NCI-H2171 treated with DMSO at 0.1 percent for 48 hours (cell line): Measurements from ENCODE around the gene NUDT3.
"Not testable (repeated sequence)": the region's sequence is repeated elsewhere in the genome, so short reads cannot be mapped to it uniquely, and the experiment has no call there.

ENCODE experiments used
- DNase-seq: peaks from one replicate; lab custom pipeline; 2025; lab: John Stamatoyannopoulos, UW

Gene NUDT3

DNA sequence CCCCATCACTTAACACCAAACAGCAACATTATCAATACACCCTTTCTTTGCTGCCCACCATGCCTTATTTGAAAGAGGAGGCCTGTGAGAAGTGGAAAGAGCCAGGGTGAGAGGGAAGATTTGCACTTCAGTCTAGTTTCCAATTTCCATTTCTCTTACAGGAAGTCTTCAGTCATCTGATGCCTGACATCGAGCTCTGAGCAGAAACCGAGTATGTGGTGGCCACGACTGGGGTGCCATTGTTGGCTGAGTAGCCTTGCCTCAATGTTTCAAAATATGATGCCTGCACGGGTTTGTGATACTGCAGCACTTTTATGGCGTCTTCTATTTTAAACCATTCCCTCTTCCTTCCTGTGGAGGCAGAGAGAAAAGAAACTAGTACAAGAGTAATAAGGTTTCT is 103.9 kb downstream of the NUDT3 start:
- no peak for DNase-seq

DNA sequence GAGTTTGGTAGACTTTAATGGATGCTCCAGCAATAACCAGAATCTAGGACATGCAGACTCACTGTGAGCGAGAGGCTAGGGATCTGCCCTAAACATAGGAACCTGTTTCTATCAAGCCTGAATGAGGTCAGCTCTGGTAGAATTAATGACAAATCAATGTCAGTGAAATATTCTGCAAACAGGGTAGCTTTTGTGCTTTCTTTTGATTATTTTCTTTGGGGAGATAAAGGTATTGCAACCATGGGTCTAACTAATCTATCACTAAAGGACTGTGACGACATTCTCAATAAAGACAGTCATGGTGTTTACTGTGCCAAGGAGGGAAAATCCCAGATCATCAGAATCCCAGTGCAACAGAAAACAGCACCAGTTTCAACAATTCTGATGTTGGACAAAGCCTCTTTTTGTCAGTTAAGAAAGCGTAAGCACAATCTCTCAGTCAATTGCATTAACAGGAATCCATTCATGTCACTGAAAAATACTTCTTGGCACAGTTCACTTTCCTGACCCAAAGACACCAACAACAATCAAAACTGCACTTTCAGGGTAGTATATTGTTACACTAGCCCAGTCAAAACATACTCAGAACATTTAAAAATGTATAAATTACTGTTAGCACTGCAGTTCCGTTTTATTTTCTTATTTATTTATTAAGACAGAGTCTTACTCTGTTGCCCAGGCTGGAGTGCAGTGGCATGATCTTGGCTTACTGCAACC is 106.9 kb downstream of the NUDT3 start:
- DNase-seq: no peak

DNA sequence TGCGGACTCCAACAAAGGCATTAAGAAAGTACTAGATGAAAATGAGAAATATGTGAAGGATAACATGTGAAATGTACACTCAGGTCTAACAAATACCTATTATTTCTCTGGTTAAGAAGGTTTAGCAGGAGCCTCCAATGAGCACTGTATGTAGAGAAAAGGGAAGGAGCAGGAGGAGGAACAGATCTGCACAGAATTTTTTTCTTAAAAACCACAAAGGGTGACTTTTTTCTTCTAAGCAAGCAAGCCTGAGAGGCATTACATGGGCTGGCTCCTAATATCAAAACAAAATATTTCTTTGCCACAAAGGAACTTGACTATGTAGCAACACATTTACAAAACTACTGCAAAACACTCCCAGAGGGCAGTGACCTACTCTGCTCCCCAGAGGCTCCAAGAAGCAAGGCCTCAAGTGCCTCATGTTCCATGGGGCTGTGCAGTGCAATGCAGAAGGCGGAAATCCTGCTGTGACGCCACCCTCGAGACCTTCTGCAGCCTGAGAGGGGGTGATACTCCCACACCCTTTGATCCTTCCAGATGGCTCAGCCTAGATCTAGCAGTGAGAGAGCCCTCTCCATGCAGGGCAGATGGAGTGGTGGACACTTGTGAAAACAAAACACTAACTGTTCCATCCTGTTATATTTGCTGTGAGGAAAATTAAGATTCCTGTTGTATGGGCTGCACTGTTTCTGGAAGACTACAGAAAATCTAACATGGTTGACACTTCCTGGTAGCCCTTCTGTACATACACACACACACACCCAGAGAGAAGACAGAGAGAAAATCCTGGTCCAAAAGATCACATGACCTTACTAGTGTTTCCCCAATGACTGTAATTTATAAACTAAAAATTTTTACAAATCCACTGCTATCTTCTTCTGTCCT is 107.7 kb downstream of the NUDT3 start:
- peak; percentile 39 for DNase-seq

DNA sequence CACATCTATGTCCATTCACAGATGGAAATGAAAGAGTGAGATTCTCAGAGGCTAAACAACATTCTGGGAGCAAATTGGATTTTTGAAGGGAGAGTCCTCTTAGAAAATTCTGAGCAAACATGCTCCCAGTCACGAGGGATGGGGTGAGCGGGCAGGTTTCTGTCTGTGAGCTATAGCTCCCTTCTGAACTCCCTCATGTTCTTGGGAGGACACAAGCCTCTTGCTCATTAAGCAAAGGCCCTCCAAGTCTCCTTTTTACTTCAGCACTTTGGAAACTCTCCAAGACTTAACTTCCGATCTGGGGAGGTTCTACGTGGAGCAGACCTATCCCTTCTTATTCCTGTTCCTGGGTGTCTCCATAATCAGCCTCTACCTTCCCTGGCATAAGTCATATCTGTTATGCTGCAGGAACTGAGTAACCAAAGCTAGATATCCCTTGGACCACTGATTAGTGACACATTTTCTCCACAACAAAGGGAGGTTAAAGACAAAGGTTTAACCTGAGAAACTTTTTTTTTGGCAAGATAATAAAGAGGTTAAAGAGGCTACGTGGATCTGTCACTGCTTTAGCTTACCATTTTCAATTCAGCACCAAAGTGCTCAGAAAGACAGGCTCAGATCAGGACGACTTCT is 110.7 kb downstream of the NUDT3 start:
- no peak for DNase-seq

DNA sequence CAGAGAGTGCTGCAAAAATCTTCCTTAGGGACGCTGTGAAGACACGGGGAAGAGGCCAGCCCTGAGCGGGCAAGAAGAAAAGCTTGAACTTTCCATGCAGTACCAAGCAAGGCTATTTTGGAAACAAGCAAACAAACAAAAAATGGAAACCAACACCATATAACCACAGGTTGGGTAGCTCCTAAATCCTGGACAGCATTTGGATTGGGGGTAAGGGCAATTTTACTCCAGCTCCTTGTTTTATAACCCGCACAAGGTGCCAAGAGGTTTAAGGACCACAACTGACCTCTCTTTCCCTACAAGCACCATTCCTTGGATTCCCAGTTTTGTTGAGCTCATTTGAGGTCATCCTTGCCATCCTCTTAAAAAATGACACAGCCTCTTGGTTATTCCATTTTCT is 112.3 kb downstream of the NUDT3 start:
- no peak for DNase-seq

DNA sequence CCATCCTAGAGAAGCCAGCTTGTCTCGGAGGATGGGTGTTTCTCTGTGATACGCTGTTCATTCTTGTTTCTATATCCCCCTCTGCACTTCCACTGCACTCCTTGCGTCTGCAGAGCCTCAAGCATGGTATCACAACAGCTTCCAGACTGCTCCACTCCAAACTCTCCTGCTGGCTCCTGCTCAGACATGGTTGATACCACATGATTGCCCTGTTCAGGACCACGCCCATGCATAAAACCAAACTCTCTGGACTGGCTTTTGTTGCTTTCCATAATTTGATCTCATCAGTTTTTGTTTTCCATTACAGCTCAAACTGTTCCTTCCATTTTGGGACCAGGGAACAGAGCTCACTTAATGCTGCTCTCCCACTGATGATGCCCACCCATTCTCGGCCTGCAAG is 113.6 kb downstream of the NUDT3 start:
- no peak for DNase-seq

DNA sequence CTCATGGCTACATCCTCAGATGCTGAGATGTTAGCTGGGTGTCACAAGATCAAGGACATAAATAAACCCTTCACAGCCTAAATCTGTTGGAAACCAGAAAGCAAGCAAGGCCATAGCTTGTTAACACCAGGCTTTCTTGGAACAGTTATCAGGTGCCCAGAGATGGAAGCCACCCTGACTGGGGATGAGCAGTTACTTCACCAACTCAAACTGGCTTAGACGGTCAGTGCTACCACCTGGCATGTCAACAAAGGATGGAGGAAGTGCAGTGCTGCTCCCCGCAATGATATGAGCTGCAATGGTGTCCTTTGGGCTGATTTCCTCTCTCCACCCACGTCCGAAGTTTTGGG is 114.7 kb downstream of the NUDT3 start:
- DNase-seq: no peak

DNA sequence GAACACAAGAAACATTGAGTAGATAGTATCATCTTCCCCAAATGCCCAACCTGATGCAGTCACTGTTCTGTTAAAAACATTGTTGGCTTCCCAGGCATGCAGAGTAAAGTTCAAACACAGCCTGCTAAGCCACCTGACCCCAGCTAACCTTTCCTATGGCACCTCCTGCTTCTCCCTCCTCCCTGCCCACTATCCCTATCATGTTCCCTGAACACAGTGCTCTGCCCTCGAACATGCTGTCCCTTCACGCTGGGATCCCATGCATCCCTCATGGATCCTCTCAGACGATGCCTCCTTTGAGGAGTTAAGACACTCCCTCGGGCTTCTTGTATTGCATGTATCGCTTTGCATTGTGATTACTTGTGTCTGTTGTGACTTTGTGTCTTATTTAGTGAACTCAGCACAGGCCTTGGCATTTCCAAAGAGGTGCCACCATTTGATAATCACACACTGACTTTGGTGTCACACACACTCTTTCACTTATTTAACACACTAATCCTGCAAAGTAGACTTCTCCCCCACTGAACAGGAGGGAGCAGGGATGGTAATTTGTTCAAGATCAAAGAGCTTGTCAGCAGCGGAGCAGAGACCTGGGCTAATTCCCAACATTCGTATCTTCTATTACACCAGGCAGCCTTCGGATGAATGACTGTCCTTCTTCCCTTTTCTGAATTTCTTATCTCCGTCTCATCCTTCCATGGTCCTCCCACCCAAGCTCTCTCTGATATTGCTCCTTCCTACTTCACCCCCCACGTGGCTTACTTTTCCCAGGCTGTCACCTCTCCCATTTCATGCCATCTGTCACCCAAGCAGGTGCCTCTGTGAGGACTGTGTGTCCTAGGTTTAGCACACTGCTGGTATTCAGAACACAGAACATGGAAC is 115.3 kb downstream of the NUDT3 start:
- peak; percentile 87 for DNase-seq

DNA sequence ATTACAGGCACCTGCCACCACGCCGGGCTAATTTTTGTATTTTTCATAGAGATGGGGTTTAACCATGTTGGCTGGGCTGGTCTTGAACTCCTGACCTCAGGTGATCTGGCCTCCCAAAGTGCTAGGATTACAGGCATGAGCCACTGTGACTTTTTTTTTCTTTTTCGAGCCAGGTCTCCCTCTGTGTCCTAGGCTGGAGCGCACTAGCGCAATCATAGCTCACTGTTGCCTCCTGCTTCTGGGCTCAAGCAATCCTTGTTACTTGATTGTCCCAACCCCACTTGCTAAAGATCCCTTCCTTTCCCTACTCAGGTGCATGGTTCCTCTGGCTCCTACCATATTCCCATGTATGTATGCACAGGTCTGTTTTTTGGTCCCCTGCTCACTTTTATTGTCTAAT is 116.3 kb downstream of the NUDT3 start:
- no peak for DNase-seq

DNA sequence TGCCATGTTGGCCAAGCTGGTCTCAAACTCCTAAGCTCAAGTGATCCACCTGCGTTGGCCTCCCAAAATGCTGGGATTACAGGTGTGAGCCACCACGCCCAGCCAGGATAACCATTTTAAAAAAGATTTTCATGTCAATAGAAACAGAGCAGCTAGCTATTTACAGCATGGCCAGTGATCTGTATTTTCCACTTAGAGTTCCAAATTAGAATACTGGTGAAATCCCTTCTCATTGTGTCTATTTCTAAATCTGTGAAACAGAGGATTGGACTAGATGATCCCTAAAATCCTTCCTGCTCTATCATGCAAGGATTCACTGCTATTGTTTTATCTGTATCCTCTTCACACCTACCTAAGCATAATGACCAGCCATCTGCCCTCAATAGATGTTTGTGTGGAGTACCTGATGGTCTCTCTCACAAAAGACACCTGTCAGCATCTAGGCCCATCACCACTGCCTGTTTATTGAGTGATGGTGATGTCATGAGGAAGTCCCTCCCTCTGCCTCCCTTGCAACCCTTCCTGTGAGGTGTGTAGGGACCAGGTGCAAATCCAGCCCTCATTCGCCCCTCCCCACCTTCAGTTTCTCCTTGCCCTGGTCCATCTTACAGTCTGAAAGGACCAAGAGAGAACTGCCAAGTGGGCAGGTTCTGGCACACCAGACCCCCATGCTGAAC is 117.2 kb downstream of the NUDT3 start:
- DNase-seq: peak; percentile 63

DNA sequence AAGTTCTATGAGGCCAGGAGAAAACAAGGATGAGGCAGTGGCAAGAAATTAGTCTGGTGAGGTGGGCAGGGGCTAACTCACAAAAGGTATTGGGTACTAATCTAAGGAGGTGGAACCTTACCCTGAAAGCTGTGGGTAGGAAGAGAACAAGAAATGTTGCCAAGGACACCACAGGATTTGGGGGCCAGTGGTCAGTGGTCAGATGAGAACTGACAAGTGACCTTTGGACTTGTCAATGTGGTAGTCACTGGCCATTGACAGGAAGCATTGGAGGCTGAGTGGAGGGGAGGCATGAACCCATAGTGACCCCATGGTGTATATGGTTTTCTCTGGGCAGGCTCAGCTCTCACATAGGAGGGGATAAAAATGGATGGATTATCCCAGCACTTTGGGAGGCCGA is 118.3 kb downstream of the NUDT3 start:
- DNase-seq: no peak

DNA sequence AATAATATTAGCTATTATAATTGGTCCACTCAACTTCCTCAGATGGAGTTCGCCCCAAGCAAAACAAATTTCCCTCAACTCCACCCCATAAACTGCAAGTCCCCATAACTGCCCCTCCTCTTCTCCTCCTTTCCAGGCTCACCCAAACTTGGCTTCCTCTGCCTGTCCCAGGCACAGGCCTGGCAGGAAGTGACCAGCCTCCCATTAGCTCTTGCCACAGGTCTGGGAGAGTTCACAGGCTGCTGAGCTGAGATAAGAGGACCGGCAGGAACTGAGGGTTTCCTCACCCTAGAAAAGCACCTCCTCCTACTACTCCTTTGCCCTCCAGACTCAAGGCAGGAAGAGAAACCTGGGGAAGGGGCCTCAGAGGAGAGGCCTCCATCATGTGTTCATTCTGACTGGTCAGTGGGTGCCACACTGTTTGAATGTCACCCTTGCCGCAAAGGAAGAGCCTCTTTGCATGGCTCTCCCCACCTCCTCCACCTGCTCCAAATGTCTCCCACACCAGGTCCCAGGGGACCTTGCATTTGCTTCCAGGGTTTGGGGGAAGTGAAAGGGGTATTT is 119.1 kb downstream of the NUDT3 start:
- DNase-seq: no peak

DNA sequence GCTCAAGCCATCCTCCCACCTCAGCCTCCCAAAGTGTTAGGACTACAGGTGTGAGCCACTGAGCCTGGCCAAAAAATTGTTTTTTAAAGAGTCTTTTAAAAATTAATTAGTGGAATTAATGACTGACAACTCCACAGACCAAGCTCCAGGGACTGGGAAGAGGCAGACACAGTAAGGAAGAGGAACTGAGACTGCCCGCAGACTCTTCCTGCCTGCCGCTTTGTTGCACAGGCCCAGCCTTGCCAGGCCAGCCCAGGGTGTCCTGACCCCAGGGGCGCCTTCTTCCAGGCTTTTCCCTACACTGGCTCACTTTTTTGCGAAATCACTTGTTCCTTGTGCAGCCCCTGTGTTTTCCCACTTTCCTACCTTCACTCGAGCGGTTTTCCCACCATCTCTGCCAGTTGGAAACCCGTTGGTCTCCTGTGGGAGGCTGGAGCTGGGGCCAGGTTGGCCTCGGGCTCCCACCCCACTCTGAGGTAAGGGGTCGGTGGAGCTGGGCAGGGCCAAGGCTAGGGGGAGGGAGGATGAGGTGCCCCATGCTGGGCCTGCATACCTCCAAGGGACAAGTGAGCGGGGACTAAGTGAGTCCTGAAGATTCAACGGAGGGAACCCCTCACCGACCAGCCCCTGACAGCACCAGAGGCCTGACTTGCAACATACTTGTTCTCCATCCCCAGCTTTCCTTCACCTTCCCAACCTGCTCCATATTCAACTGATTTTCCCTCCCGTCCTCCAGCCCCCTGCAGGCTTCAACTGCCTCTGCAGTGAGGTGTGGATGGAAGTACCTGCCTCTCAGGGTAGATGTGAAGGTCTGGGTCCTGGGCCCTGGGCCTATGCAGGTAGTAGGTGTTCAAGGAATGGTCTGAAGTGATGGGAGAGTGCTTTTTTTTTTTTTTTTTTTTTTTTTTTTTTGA is 120.2 kb downstream of the NUDT3 start:
- DNase-seq: no peak

DNA sequence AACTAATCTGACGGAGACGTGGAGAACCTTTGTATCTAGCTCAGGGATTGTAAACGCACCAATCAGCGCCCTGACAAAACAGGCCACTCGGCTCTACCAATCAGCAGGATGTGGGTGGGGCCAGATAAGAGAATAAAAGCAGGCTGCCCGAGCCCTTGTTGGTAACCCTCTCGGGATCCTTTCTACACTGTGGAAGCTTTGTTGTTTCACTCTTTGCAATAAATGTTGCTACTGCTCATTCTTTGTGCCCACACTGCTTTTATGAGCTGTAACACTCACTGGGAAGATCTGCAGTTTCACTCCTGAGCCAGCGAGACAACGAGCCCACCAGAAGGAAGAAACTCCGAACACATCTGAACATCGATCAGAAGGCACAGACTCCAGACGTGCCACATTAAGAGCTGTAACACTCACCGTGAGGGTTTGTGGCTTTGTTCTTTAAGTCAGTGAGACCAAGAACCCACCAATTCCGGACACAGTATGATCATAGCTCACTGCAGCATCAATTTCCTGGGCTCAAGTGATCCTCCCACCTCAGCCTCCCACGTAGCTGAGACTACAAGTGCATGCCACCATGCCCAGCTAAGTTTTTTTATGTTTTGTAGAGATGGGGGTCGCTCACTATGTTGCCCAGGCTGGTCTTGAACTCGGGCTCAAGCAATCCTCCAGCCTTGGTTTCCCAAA is 122.7 kb downstream of the NUDT3 start:
- not testable (repeated sequence) for DNase-seq

DNA sequence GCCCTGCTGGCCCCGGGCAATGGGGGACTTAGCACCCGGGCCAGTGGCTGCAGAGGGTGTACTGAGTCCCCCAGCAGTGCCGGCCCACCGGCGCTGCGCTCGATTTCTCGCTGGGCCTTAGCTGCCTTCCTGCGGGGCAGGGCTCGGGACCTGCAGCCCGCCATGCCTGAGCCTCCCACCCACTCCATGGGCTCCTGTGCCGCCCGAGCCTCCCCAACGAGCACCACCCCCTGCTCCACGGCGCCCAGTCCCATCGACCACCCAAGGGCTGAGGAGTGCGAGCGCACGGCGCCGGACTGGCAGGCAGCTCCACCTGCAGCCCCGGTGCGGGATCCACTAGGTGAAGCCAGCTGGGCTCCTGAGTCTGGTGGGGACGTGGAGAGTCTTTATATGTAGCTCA is 123.3 kb downstream of the NUDT3 start:
- not testable (repeated sequence) for DNase-seq

DNA sequence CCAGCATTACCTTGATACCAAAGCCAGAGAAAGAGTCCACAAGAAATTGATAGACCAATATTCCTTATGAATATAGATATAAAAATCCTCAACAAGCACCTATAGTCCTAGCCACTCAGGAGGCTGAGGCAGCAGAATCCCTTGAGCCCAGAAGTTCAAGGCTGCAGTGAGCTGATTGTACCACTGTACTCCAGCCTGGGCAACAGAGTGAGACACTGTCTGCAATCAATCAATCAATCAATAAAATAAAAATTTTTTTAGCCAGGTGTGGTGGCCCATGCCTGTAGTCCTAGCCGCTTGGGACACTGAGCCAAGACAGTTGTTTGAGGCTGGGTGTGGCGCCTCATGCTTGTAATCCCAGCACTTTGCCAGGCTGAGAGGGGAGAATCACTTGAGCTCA is 124.7 kb downstream of the NUDT3 start:
- DNase-seq: no peak

DNA sequence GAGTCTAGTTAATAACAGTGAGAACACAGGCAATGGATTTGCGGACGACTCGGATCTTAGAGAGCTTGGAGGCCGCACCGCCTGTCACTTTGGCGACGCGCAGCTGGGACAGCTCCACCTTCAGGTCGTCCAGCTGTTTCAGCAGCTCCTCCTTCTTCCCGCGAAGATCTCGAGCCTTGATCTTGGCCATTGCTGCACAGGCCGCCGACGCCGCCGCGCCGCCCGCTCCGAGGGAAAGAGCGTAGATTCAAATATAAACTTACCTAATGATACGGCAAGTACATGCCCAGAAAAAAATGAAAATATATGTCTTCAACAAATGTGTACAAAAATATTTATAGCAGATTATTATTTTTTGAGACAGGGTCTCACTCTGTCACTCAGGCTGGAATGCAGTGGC is 129.0 kb downstream of the NUDT3 start:
- DNase-seq: not testable (repeated sequence)

DNA sequence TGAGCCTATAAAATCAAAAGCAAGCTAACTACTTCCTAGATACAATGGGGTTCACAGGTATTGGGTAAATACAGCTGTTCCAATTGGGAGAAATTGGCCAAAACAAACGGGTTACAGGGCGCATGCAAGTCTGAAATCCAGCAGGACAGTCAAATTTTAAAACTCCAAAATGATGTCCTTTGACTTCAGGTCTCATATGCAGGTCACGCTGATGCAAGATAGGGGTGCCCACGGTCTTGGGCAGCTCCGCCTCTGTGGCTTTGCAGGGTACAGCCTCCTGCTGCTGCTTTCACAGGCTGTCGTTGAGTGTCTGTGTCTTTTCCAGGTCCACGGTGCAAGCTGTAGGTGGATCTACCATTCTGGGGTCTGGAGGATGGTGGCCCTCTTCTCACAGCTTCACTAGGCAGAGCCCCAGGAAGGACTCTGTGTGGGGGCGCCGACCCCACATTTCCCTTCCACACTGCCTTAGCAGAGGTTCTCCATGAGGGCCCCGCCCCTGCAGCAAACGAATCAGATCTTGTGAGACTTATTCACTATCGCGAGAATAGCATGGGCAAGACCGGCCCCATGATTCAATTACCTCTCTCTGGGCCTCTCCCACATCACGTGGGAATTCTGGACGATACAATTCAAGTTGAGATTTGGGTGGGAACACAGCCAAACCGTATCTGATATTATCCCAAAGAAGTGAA is 131.7 kb downstream of the NUDT3 start:
- DNase-seq: no peak

DNA sequence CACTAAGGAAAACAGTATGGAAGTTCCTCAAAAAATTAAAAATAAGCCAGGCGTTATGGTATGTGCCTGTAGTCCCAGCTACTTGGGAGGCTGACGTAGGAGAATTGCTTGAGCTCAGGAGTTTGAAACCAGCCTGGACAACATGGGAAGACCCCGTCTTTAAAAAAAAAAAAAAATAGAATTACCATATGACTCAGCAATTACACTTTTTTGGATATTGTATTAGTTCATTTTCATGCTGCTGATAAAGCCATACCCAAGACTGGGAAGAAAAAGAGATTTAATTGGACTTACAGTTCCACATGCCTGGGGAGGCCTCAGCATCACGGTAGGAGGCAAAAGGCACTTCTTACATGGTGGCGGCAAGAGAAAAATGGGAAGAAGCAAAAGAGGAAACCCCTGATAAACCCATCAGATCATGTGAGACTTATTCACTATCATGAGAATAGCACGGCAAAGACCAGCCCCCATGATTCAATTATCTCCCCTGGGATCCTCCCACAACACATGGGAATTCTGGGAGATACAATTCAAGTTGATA is 132.9 kb downstream of the NUDT3 start:
- no peak for DNase-seq
